HG03565 (cell line): ENCODE results near the gene TBXA2R.
"Not testable (repeated sequence)": the region's sequence is repeated elsewhere in the genome, so short reads cannot be mapped to it uniquely, and the experiment has no call there.

Experiments used
- ATAC-seq: cut with Tn5 transposase; IDR thresholded peaks from one replicate; pipeline ENCODE4 v1.9.1; 2021; ENCODE audit warnings: mild to moderate bottlenecking, moderate library complexity; ENCODE audit not compliant: unreplicated experiment

TBXA2R gene

DNA sequence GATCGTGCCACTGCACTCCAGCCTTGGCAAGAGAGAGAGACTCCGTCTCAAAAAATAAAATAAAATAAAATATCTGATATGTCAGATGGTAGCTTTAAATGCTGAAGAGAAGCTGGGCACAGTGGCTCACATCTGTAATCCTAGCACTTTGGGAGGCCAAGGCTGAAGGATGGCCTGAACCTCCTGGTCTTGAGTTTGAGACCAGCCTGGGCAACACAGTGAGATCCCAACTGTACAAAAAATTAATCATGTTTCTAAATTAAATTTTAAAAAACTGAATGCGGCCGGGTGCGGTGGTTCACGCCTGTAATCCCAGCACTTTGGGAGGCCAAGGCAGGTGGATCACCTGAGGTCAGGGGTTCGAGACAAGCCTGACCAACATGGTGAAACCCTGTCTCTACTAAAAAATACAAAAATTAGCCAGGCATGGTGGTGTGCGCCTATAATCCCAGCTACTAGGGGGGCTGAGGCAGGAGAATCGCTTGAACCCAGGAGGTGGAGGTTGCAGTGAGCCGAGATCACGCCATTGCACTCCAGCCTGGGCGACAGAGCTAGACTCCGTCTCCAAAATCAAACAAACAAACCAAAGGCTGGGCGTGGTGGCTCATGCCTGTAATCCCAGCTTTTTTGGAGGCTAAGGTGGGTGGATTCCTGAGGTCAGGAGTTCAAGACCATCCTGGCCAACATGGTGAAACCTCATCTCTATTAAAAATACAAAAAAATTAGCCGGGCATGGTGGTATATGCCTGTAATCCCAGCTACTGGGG is 22.5 kb downstream of the TBXA2R start:
- not testable (repeated sequence) for ATAC-seq

DNA sequence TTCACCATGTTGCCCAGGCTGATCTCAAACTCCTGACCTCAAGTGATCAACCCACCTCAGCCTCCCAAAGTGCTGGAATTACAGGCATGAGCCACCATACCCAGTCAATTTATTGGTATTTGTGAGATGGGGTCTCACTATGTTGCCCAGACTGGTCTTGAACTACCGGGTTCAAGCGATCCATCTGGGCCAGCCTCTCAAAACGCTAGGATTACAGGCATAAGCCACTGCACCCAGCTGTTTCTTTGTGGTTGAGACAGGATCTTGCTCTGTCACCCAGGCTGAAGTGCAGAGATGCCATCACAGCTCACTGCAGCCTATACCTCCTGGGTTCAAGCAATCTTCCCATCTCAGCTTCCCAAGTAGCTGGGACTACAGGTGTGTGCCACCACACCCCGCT is 24.9 kb downstream of the TBXA2R start:
- ATAC-seq, result not testable (repeated sequence)

DNA sequence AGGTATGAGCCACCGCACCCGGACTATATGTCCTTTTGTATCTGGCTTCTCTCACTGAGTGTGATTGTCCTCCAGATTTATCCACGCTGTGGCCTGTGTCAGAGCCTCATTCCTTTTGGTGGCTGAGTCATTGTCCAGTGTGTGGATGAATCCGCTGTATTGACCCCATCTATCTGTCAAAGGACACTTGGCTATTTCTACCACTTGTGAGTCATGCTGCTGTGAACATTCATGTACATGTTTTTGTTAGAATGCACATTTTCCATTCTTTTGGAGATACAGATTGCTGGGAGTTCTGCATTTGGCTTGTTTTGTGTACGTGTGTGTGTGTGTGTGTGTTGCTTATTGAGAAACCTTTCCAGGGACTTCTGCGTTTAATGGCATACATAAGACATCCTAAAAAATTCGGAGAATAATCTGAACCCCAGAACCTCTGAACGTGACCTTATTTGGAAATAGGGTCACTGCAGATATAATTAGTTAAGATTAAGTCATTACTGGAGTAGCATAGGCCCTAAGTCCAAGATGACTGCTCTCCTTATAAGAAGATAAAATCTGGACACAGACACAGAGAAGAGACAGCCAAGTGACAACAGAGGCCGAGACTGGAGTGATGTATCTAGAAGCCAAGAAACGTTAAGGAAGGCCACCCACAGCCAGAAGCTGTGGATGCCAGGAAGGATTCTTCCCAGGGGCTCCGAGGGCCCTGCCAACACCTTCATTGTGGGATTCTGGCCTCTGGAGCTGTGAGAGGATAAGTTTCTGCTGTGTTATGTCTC is 26.3 kb downstream of the TBXA2R start:
- ATAC-seq, result no peak

DNA sequence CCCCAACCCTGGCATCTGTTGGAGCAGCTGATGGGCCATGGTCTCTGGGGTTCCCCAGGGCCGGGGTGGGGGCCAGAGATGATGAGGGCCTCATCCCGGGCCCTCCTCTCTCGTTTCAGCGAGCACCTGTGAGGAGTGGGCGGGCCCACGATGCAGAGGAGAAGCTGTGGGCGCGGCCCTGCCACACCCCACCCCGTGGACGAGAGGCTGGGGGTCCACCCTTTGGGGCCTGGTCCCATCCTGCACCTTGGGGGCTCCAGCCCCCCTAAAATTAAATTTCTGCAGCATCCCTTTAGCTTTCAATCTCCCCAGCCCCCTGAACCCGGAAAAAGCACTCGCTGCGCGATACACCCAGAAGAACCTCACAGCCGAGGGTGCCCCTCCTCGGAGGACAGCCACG is 28.3 kb downstream of the TBXA2R start:
- ATAC-seq, result no peak

DNA sequence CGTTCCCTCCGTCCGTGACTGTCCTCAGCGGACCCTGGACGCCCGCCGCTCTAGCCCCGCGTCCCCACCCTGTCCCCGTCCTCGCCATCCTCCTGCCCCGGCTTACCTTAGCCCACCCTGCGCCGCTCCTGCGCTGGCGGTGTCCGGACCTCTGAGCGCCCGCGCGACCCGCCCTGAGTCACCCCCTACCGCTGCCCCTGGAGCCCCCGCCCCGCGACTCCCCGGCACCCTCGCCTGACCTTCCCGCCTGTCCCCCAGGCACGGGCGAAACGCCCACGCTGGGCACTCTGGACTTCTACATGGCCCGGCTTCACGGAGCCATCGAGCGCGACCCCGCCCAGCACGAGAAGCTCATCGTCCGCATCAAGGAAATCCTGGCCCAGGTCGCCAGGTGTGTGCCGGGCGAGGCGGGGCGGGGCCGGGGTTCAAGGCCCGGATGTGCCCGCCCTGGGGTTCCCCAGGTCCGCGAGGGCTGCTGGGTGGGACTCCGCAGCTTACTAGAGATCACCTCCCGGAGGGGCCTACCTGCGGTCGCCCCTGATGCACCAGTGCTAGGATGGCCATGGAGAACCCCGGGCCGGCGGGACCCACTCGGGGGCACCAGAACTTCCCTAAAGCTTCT is 28.8 kb downstream of the TBXA2R start:
- ATAC-seq, result no peak

DNA sequence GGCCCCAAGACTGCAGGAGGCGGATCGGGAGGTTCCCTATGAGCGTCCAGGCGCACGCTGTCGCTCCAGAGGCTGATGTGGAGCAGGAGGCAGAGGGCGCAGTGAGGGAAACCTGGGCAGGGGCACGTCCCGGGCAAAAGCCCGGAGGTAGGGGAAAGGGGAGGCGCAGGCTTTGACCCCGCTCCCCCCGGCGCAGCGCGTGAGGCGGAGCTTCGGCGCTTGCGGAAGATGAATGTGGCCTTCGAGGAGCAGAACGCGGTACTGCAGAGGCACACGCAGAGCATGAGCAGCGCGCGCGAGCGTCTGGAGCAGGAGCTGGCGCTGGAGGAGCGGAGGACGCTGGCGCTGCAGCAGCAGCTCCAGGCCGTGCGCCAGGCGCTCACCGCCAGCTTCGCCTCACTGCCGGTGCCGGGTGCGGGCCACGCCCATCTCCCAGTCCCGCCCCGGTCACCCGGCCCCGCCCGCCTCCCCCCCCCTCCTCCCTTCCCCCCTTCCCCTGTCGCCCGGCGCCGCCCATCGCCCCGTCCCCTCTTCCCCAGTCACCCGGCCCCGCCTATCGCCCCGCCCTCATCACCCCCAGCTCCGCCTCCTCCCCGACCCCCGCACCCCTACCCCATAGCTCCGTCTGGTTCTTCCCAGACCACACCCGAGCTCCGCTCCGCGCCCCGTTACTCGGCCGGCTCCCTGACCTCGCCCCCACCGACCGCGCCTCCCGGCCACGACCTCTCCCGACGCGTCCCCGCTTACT is 29.8 kb downstream of the TBXA2R start:
- ATAC-seq, result no peak

DNA sequence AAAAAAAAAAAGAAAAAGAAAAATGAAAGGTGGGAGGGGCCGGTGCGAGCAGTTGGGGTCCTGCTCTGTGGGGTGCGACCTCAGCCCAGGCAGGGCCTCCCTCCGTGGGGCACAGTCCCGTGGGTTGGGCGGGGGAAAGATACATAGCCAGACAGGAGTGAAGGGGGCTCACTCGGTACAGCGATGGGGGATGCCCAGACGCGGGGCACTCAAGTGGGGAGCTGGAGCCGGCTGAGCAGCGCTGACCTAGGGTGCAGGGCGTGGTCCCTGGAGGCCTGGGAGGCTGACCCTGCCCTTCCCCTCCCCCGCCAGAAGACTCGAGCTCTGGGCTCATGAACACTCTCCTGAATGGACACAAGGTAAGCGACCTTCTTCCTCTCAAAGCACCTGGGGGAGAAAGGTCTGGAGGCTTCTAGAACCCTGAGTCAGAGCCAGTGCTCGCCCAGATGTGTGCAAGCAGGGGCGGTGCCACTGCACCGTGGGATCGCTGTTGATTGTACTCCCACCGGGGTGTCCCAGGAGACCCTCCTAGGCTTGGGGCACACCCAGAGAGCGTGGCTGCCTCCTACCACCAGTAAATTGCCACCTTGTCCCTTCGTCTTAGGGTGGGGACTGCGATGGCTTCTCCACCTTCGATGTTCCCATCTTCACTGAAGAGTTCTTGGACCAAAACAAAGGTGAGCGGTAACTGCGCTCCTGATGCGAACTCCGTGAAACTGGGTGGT is 30.6 kb downstream of the TBXA2R start:
- no peak for ATAC-seq

DNA sequence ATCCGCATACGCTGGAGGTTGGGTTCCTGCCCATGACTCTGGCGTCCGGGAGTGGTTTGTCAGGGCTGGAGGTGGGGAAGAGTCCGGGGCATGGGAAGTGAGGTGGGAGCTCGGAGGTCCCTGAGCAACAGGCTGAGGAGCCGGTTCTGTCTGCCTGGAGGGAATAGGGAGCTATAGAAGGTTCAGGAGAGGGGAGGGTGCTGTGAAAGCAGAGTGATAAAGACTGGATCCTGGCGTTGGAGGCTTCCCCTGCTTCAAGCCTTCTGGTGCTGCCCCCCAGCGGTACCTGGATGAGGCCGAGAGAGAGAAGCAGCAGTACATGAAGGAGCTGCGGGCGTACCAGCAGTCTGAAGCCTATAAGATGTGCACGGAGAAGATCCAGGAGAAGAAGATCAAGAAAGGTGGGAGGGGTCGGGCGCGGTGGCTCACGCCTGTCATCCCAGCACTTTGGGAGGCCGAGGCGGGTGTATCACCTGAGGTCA is 31.4 kb downstream of the TBXA2R start:
- ATAC-seq, result no peak

DNA sequence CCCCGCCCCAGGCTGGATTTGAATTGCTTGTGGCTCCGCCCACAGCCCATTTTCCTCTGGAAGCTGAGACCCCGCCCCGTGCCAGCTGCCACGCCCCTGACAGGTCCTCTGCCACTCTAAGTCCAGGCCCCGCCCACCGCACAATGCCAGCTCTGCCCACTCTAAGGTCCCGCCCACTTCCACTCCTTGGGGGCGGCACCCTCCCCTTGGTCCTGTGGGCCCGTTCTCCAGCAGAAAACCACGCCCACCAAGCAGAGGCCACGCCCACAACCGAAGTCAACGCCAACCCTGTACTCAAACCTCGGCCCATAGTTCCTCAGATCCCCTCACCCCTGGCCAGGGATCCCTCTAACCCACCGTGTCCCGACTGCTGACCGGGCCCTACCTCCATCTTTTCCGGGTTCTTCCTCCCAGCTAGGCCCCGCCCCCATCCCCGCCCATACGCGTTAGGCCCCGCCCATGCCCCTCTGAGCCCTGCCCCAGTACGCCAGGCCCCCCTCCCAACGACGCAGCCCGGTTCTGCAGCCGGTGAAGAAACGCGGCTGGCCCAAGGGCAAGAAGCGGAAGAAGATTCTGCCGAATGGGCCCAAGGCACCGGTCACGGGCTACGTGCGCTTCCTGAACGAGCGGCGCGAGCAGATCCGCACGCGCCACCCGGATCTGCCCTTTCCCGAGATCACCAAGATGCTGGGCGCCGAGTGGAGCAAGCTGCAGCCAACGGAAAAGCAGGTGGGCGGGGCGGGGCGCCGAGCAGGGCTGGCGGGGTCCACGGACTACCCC is 32.6 kb downstream of the TBXA2R start:
- ATAC-seq, result no peak

DNA sequence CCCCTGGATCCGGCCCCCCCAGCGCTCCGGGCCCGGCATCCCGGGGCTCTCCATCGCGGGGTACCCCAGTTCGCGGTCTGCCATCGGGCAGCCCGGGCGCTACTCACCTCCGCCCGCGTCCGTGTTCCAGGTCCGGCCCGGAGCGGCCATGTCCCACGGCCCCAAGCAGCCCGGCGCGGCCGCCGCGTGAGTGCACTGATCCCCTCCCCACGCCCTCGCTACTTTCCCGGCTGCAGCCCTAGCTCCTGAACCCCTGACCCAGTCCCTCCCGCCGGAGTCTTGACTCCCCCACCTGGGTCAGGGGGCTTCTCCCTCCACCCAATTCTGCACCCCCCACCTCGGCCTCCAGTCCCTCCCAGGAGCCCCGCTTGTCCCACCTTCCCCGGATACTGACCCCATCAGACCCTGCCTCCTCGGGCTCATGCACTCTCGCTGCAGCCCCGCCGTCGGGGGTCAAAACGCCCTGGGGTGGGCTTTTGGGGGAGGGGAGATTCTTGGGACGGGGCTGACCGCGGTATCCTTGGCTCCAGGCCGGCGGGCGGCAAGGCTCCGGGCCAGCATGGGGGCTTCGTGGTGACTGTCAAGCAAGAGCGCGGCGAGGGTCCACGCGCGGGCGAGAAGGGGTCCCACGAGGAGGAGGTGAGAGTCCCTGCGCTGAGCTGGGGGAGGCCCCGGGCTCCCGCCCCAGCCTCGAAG is 33.4 kb downstream of the TBXA2R start:
- peak; percentile 5 for ATAC-seq

DNA sequence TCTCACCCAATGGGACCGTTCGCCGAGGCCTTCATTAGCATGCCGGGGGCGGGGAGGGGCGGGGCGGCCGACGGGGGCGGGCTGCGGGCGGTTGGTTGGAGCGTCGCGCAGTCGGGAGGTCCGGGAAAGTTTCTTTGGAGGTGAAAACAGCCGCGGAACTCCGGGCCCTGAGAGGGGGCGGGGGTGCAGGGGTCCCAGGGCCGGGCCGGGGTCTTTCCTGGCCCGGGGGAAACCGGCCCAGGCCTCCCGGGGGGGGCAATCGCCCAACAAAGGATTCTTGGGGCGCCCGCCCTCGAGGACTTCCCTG is 33.9 kb downstream of the TBXA2R start, which contains the start of gene HMG20B:
Gene HMG20B, plus strand, starts transcription at position 90 of the 307 bp plus-strand sequence. CDS start 366 bp downstream, outside the sequence.
- ATAC-seq, result no peak

DNA sequence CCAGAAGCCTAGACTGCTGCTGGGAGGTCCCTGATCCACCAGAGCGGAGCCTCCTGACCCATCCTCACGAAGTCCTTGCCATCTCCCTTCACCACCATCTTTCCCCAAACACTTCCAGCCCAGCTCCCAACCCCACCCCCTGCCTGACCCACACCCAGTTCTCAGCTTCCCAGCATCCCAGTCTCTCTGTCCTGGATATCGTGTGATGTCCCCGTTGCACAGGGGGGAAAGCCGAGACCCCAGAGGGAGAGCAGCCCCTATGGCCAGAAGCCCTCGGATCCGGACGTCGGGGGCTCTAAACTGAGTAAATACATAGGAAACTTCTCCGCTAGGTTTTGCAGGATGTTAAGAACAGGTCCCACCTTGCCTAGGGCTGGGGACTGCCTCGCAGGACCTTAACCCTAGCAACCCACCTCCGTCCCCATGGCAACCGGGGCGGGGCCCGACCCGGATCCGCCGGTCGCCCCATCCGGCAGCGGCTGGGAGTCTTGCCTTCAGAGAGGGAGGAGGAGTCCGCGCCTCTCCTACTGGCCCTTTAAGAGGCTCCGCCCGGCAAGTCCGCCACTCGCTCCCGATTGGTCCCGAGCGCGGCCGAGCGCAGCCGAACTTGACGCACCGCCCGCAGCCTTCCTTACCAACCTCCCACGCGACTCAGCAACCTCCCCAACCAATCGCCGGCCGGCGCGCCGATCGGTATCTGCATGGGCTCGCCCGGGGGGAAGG is 34.4 kb downstream of the TBXA2R start:
- peak; percentile 86 for ATAC-seq

DNA sequence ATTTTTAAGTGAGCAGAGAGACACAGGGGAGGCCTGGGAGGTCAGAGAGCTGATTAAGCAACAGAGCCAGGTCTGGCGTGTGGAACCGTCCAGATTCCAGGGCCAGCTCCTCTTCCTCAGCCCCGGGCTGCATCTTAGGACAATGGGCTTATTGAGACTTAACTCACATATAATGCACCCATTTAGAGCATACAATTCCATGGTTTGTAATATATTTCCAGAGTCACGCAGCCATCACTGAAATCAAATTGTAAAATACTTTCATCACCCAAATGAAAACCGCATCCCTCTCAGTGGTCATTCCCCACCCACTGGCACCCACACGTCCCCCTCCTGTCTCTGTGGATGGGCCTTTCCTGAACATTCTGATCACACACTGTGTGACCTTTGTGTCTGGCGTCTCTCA is 36.1 kb downstream of the TBXA2R start:
- no peak for ATAC-seq

DNA sequence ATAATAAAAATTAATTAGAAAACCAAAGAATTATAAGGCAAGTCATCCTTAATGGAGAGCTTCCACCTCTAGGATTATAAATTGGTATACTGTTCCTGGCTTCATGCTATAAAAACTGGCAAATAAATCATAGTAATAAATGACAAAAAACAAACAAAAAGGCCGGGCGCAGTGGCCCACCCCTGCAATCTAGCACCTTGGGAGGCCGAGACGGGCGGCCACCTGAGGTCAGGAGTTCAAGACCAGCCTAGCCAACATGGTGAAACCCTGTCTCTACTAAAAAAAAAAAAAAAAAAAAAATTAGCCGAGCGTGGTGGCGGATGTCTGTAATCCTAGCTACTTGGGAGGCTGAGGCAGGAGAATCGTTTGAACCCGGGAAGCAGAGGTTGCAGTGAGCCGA is 36.6 kb downstream of the TBXA2R start:
- not testable (repeated sequence) for ATAC-seq

DNA sequence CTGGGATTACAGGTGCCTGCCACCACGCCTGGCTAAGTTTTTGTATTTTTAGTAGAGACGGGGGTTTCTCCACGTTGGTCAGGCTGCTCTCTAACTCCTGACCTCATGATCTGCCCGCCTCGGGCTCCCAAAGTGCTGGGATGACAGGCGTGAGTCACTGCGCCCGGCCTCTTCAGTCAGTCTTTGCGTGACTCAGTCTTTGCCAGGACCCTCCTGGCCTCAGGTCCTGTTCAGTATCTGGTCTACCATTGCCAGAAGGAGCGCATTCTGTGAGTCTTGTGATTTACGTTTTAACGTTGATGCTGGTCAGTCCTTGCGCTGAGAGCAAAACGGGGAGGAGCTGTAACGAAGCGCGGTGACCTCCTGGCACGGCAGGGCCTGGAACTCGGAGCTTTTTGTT is 41.5 kb downstream of the TBXA2R start:
- ATAC-seq, result no peak

DNA sequence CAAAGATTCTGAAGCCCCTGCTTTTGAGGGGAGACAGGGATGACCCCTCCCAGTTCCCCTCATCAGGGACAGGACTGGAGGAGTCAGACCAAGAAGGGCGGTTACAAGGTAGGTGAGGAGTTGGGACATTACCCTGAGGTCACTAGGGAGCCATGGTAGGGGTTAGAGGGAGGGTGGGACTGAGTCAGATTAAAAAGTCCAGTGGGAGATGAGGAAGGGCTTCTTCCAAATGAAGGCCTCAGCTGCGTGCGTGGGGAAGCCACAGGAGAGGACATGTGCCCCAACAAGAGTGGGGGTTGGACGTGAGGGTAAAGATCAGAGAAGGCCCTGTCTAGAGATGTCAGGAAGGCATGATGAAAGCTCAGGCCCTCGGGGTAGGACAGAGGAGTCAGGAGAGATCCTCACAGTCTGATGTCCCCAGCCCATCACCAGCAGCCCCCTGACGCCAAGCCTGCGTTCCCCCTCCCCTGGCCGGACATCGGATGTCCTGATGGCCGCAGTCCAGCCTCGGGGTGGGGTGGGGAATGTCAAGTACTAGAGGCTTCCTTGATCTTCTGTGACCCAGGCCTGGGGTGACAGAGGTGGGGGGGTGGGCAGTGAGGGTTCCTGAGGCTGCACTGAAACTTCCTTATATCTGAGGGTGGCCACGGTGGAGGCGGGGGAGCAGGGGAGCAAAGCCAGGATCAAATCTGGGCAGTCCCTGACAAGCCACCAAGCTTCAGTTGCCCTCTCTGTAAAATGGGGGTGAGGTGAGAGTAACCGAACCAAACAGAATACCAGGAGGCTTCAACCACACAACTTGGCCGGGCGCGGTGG is 42.8 kb downstream of the TBXA2R start:
- ATAC-seq, result no peak

DNA sequence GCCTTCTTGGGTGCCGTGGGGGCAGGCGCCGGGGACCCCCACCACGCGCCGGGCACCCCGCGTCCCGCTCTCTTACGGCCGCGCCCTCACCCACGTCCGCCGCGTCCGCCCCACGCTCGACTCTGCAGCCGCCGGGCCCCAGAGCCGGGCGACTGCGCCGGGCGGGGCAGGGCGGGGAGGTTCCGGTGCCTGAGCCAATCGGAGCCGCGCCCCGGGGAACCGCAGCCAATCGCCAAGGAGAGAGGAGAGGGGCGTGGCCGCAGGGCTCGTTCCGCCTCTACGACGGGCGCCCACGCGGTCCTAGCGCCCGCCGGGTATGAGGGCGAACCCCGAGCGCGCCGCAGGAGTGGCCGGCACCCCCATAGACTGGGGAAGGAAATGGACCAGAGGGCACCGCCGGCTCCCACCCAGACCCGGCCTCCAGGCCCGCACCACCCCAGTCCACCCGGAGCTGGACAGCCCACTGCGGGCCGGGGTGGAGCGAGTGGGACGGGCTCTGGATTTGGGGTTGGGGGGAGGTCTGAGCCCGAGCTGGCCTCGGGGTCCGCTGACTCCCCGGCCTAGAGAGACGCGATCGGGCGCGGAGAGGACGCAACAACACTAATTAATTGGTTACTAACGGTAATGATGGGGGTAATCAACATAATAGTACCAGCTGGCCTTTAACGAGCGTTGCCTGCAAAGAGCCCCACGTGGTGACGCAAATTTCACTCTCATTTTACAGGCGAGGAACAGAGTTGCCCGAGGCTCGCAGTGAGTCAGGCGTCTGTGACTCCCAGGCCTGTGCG is 49.0 kb downstream of the TBXA2R start, which contains the start of gene MFSD12:
Gene MFSD12, minus strand, starts transcription at position 126 of the 788 bp plus-strand sequence. CDS start 183 bp downstream, outside the sequence.
- ATAC-seq, result peak; percentile 71
